ENCODE results near the gene GNAI3.

The GNAI3 gene

DNA sequence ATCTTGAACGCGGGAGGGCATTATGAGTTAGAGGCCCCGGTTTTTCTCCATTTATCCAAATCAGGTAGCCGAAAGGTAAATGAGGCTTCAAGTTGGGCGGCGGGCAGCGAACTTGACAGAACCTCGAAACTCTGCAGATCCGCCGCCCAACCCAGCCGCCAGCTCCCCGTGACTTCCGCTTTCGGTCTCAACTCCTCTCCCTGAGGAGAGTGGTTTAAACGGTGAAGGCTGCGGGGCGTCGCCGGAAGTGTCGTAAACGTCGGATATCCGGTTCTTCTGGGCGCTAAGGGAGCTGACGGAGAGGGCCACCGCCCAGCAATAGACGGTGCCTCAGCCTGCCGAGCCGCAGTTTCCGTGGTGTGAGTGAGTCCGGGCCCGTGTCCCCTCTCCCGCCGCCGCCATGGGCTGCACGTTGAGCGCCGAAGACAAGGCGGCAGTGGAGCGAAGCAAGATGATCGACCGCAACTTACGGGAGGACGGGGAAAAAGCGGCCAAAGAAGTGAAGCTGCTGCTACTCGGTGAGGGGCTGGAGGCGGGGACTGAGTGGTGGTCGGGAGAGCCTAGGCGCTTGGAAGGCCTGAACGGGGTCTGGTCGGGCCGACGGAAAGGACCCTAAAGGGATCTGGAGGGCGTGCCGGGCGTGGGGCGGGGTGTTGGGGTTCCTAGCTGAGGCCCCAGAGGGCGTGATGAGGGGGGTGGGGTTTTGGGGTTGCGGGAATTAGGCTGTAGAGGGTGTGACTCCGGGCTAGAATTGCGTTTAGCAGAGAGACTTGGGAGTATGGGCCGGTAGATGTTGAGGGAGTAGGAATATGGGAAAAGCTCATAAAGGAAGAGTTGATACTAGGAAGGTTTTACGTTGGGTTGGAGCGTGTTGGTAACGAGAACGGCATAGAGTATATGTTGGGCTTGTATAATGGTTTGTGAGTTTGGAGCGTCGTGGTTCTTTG lies at the start of gene GNAI3:
Gene GNAI3 (plus strand): TSS at position 295 of the 947 bp plus-strand sequence. CDS start 106 bp downstream, at position 401.
- peak; percentile 98 for DNase-seq

DNA sequence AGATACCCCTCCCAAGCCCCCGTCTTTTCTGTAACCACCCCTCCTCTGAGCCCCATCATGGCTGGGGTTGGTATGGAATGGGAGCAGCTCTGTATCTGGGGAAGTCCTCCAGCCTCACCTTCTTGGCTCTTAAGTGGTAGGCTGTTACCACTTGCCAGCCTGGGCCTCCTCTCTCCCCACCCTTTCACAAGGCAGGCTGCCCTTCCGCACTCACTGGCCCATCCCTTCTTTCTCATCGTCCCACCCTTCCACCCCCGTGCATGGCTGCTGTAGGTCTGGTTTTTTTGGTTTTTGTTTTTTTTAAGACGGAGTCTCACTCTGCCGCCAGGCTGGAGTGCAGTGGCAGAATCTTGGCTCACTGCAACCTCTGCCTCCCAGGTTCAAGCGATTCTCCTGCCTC lies 49.3 kb upstream of the GNAI3 start:
- DNase-seq, result no peak

DNA sequence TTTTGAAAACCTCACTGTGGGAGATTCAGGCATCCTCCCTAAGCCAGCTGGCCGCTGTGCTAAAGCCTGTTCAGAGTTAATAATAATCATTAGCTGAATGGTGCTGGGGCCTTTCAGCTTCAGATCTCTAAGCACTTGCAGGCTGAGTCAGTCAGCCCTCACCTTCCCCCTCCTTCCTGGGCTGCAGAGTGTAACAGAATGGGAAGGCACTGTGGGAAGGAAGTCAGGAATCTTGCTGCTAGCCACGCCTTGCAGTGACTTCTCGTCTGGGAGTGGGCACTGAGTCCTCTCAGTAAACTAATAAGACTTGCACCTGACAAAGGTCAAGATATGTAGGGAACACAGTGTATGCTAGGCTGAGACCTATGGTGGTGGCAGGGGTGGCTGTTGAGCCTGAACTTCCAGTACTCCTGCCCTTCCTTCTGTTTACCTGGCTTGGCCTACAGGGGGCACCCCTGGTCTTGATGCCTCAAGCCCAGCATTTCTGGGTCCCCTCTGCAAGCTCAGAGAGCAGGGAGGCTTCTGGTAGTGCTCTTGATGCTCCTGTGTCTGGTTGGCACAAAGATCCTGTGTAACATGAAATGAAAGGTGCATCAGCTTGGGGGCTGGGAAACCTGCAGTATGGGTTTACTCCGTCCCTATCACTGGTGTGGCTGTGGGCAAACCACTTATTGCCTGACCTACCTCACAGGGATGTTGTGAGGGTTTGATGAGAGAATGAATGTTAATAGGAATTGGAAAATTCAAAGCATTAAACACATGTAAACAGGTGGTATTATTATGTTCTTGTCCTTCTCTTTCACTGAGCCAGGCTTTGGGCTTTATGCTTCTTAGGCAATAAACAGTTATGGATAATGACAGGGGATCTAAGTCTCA lies 48.5 kb upstream of the GNAI3 start:
- peak; percentile 89 for DNase-seq

DNA sequence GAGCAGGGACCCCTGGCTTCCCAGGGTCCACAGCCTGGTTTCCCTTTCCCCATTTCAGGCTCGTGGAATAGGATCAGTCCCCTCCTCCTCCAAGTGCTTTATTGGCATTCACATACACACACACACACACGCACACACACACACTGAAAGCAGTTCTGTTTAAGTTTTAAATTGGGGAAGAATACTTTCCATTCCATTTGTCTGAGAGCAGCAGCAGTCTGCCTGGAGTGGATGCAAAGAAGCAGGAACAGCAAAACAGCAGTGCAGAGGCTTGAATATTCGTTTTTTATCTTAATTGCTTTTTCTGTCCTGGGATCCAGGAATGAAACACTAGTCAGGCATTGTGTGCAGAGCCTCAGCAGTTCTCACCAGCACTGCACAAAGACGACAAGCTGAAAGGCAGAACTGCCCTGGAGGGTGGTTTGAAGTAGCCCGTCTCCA lies 47.5 kb upstream of the GNAI3 start:
- peak; percentile 82 for DNase-seq

DNA sequence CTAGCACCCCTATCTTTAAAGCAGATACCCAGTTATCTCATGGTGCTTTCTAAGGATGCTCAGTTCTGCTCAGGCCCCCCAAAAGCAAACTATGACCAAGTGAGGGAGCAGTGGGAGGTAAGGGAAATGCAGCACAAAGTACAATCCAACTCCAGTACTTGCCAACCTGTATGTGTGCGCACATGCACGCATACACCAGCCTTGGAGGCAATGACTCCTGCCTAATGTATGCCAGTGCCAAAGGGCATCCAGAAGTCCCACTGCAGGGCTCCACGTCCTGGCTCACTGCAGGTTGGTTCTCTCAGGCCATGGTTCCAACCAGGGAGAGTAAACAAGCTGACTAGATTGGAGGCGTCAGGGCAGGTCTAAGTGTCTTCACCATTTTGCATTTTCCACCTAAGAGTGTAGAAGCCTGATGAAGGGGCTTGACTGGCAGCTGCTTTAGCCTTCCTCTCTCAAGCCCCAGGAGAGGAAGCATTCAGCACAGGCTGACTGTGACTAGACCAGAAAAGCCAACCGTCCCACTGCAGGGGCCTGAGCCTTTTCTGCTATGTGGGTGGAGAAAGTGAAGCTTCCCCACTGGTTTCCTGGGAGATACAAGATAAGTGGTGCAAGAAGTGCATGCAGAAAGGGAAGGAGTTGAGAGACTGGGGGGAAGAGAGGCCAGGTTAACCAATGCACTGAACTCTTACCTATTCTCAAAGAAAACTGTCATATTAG lies 46.6 kb upstream of the GNAI3 start:
- DNase-seq, result peak; percentile 49

DNA sequence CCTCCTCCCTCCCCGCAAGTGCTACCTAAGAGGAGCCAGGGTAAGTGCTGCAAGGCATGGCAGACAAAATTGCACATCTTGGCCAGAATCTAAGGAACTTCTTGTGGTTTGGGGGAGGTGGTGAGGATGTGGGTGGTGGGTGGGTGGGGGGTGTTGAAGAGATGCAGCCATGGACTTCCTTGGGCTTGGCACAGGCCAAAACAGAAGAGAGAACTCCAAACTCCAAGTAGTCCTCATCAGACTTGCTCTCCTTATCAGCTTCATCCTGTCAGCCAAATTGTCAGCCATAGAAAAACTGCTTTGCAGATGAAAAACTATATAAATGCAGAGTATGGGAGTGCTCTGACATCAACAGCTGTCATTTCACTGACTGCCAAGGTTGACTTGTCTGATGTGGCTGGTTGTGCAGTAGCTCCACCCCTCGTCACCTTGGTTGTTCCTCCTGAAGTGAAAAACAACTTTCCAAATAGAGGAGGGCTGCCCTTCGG lies 46.0 kb upstream of the GNAI3 start:
- no peak for DNase-seq

DNA sequence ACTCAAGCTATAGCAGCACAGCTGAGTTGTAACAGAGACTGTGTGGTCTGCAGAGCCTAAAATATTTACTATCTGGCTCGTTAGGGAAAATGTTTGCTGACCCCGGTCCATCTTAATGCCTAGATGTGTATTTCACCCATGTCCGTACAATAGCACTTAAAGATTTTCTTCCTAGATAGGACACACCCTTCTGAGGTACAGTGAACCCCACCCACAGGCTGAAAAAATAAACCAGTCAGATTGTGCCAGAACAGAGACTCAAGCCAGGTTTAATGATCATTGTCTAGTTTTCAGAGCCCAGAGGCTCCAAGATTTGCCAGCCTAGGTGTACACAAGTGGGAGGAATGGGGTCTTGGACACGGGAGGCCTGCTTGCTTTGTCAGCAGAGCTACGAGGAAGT lies 44.5 kb upstream of the GNAI3 start:
- DNase-seq, result no peak

DNA sequence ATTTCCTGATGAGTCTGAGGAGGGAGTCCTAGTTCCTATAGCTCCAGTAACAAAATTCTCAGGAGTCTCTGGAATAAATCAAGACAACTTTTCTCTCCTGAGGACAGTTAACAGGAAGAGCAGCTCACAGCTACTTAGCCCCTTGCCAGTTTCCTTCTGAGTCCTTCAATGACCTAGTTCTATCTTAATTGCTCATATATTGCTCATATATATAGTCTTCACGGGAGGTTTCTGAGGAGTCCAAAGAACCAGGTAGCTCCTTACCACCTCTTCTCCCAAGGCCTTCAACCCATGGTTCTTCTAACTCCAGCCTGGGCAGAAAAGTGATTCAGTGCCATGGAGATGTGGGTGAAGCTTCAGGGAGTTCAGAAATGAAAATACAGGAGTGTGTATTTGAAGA lies 43.4 kb upstream of the GNAI3 start:
- no peak for DNase-seq

DNA sequence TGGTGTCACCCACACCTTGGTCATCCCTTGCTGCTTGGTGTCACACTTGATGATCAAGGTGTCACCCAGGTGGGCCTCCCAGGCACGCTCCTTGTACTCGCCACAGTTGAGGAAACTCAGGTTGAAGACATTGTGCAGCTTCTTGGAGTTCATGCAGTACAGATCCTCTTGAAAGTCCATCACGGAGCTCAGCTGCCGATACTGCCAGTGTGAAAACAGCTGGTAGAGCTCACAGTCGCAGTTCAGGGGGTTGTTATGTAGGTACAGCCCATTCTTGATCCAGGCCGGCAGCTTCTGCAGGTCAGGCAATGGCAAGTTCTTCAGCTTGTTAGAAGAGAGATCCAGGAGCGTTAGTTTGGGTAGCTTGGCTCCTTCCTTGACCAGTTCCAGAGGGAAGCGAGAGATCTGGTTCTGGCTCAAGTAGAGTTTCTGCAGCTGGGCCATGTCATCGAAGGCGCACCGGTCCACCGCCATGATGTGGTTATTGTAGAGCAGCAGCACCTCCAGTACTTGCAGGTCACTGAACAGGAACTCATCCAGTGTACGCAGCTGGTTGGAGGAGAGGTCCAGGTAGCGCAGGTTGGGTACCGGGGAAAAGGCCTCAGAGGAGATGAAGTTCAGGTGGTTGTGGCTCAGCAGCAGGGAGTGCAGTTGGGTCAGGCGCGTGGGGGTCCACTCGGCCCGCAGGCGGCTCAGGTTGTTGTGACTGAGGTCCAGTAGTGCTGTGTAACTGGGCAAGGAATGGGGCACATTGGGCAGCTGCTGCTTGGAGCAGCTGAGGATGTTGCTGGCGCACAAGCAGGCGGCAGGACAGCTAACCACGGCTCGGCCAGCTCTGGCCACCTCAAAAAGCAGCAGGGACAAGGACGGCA lies 40.2 kb upstream of the GNAI3 start:
- DNase-seq, result peak; percentile 41

DNA sequence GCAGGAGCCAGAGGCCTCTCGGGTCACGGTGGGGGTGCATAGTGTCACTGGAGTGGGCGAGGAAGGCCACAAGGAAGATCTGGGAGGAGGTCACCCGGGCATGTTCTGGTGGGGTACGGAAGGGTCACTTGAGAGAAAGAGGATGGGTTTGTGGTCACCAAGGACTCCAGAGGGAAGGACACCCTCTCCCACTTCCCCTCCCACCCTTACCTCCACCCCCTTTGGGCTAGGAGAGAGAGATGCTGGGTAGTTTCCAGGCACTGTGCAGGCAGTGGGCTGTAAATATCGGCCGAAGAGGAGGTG lies 39.6 kb upstream of the GNAI3 start:
- DNase-seq, result no peak

DNA sequence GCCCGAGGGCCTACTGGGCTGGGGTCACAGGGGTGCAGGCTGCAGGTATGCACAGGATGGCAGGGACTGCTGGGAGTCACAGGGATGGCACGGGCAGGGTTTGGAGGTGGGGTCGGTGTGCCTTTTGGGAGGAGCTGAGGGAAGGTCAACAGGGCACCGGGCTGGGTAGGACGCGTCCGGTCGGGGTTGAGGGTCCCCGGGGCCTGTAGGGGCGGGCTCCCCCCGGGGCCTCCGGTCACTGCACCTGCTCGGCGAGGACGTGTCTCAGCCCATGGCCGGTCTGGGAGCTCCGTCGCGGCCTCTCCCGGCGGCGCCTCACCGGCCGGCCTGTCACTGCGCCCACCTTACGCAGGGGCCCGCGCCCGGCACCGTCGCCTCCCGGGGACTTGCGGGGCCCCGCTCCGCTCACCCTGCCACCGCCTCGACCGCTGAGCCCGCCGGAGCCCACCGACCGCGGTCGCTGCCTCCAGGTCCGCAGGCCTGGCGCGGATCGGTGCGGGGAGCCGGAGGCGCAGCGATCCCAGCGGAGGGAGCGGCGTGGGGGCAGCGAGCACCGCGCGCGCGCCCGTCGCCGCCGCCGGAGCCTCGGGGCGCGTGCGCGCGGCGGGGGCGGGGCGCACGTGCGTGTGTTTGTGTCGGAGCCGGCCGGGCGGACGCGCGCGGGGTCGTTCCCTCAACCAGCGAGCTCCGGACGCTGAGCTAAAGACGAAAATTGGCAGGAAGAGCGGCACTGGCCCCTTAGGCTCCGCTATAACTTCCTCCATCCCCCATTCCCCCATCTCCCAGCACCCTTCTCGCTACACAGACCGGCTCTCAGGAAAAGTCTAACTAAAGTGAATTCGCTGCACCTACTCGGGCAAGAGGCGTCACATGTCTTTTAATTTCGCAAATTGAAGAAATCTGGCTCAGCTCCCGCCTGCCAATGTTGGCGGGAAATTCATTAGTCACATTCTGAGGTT lies 39.0 kb upstream of the GNAI3 start, which contains the start of gene AMIGO1:
Gene AMIGO1 (minus strand): TSS at position 552 of the 959 bp plus-strand sequence. CDS start 815 bp downstream, outside the sequence.
- peak; percentile 75 for DNase-seq

DNA sequence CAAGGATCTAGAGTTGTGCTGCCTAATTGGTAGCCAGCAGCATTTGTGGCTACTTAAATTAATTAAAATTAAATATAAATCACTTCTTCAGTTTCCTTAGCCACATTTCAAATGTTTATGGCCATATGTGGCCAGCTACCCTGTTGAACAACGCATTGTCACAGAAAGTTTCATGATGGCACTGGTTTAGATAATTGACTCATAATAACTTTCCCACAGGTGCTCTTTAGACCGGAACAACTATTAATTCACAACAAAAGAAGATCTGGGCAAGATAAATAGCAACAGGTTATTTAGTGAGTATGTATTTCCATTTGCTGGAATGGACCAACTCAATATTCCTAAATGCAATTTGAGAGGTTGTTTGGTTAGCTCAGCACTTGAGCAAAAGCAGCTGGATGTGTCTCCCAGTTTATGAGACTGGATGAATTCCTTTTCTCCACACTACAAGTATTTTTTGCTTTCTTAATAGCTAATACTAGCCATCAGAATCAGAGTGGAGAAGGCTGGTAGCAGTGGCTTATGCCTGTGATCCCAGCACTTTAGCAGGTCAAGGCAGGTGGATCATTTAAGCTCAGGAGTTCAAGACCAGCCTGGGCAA lies 35.2 kb upstream of the GNAI3 start:
- DNase-seq, result no peak

DNA sequence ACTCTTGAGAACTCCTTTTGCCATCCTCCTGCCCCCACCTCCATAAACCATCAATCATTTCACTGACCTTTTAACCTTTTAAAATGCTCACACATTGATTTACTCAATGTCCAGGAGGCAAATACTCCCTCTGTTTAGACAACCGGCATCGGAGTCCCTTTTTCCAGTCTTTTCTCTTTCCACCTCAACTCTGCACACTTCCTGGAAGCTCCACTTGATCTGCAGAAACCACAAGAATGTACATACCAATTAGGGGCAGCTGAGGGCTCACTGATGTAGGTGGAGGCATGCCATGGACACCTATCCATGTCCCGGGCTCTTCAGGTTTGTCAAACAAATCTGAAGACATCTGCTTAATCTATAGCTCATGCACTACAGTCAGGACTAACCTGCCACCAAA lies 33.6 kb upstream of the GNAI3 start:
- no peak for DNase-seq

DNA sequence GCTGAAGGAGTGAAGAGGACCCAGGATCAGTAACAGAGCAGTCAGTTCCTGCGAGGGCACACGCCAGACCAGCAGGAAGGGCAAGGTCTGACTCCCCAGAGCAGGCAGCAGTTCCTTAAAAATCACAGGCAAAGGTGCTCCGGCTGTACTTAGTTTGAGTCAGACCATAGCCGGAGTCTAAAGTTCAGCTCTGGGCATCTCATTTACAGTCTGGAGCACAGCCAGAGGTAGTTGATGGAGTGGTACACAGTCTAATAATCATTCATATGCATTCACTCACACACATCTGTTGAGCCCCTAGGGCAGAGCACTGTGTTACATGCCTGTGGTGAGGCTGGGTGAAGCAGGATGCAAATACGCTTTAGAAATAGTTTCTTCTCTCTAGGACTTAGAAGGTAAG lies 31.5 kb upstream of the GNAI3 start:
- no peak for DNase-seq

DNA sequence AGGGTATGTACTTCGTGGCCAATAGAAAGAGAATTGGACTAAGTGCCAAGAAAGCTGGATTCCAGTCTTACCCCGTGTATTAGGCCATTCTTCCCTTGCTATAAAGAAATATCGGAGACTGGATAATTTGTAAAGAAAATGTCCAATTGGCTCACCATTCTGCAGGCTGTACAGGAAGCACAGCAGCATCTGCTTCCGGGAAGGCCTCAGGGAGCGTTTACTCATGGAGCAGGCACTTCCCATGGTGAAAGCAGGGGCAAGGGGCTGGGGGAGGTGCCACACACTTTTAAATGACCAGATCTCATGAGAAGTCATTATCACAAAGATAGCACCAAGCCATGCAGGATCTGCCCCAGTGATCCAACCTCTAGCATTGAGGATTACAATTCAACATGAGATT lies 31.1 kb upstream of the GNAI3 start:
- DNase-seq, result no peak

DNA sequence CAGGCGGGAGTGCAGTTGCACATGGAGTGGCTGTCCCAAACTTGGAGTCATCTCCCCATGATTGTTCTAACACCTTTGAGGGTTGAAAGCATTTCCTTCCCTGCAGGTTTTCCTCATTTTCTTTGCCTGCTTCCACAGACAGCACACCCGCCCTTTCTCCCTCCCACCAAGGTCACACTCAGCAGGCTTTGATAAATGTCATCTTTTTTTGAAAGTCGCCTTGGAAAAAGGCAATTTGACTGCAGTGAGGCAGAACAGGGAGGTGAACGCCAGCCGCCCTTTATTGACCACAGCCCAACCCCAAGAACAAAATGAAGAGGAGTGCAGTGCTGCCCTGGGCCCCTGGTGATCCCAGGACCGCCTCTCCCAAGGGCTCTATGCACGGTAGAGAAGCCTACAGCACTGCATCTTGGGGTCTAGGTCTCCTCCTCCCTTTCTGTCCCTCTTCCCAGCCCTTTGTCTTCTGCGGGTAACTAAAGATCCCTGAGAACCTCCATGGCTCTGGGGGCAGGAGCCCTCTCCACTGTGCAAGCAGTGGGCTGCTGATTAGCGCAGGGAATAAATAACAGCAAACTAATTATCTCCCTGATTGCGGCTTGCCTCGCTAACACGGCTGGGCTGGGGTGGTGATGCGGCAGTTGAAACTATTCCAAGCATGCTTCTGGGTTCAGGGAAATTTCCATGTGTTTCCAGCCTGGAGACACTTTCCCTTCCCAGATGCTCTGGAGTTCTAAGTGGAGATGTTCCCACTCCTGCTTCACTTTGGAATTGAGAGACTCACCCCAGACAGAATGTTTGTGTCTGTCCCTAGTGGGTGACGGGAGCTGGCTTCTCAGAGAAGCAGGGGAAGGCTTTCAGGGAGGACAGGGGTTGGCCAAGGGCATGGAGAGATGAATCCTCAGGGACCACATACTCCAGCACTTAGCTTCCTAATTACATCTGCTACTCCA lies 27.1 kb upstream of the GNAI3 start:
- DNase-seq, result peak; percentile 61

DNA sequence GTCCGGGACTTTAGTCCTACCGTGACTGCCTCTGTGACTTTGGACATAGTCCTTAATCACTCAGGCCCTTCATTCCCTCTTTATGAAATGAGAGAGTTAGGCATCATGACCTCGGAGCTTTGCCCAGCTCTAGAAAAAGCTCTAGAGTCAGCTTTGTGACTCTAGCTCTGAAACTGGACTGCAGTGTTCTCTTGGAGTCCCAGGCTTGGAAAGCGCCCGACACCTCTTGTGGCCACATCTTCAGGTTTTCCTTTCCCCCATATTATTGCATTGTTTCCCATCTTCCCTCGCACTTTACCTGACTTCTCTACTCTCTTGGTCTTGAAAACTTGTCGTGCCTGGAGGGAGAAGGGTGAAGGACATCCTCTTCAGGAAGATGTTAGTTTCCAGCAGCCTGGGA lies 26.4 kb upstream of the GNAI3 start:
- DNase-seq, result peak; percentile 40

DNA sequence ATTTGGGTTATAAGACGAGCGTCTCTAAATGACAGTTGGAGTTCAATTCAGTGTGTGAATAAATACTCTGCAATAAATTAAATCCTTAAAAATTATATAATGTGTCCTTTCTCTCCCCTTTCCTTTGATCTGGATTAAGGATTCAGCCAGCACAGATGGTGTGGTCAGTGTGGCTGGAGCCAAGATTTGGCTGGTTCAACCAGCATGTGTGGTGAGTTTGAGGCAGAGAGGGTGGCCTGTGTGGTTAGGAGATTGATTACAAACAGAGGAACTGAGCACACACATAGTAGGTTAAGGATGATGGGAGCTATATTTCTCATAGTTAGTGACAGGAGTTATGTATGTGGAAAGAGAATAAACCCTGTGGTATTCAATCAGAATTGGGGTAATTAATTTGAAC lies 24.7 kb upstream of the GNAI3 start:
- no peak for DNase-seq

Data from islet precursor cell (in vitro differentiated cells).